HG03108 (cell line): ENCODE measurements around the gene INAVA.
"Not testable (repeated sequence)": the region's sequence is repeated elsewhere in the genome, so short reads cannot be mapped to it uniquely, and the experiment has no call there.

ENCODE experiments used
- ATAC-seq: cut with Tn5 transposase; IDR thresholded peaks from one replicate; pipeline ENCODE4 v1.9.1; 2021; ENCODE audit warnings: moderate library complexity; ENCODE audit not compliant: unreplicated experiment

INAVA gene

DNA sequence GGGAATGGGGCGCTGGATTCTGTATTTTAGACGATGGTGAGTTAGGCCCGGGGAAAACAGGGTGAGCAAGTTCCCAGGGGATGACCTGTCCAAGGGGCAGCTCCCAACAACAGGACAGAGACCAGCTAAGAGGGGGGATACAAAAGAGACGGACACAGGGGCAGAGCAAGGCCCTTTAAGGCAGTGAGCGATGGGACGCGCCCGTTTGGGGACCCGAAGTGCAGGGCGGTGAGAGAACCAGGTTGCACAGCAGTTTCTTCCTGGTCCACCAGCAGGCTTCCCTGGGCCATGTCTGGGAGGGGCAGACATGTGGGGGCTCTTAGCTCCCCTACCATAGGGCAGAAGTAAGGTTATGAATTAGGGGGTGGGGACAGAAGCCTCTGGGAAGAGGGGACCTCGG lies 22.0 kb downstream of the INAVA start:
- ATAC-seq, result no peak

DNA sequence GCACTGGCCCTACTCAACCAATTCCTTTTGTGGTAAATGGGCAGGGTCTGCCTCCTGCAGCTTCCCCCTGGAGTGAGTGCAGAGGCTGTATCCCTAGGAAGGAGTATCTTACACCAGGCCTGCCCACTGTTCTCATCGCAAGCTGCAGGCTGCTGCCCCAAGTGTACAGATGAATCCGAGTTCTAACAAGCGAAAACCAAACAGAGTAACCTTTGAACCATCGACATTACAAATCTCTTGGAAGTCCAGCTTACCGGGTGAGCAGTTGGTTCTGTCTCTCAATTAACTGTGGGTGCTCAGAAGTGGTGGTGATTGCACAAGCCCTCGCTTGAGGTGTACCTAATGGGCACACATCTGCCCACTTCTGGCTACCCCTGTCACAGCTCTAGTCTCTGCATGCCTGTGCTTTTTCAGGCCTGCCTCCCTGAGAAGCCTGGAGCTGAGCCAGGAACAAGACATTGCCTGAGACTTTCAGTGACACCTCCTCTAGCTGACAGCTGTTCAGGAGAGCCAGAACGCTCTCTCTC lies 22.7 kb downstream of the INAVA start:
- ATAC-seq, result no peak

- no peak for ATAC-seq
Observed at GRCh38 chr1:200918006-200918405, 23.3 kb downstream of the INAVA start.

GRCh38 chr1:200919386-200919785 lies 24.7 kb downstream of the INAVA start:
- ATAC-seq, result no peak

GRCh38 chr1:200921571-200922110 lies 26.9 kb downstream of the INAVA start:
- ATAC-seq, result no peak

GRCh38 chr1:200922406-200922805 lies 27.7 kb downstream of the INAVA start:
- no peak for ATAC-seq

- no peak for ATAC-seq
Observed at GRCh38 chr1:200923601-200924000, 28.9 kb downstream of the INAVA start.

DNA sequence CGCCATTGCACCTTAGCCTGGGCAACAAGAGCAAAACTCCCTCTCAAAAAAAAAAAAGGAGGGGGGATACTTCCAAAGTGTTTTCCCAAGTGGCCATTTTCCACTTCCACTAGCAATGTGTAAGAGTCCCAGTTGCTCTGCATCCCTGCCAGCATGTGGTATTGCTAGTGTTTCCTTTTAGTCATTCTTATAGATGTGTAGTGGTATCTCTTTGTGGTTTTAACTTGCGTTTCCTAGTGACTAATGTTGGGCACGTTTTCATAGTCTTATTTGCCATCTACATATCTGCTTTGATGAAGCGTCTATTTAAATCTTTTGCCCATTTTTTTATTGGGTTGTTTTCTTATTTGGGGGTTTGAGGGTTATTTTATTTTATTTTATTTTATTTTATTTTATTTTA lies 31.1 kb downstream of the INAVA start:
- ATAC-seq, result no peak

DNA sequence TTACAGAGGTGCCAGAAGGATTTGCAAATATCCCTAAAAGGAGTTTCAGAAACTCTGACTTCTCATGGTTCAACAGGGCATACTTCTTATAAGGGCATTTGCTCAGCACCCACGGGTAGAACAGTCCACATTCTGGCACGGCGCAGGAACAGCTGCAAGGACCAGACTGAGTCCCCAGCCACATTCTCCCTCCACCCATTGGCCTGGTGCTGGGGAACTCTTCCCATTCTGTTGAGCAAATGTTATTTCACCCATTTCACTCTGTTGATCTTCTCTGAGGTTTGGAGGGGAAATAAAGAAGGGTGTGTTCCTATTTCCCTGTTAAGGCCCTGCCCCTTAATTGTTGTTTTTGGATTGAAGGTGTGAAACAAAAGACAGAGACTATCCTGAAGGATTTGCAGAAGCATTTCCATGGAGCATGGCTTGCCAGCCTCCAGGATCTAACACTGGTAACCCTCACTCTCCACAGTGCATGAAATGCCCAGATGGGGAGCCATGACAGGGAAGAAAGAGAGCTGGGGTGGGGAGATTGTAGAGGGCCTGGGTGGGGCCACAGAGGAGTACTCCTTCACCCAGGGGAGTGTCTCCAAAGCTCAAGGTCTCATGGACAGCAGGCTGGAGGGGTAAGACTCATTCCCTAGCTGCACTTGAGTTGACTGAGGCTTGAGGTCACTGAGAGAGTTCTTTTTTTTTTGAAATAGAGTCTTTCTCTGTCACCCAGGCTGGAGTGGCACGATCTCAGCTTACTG lies 35.0 kb downstream of the INAVA start:
- ATAC-seq, result no peak

GRCh38 chr1:200930285-200930684 lies 35.6 kb downstream of the INAVA start:
- not testable (repeated sequence) for ATAC-seq

- no peak for ATAC-seq
Observed at GRCh38 chr1:200931776-200932175, 37.1 kb downstream of the INAVA start.

DNA sequence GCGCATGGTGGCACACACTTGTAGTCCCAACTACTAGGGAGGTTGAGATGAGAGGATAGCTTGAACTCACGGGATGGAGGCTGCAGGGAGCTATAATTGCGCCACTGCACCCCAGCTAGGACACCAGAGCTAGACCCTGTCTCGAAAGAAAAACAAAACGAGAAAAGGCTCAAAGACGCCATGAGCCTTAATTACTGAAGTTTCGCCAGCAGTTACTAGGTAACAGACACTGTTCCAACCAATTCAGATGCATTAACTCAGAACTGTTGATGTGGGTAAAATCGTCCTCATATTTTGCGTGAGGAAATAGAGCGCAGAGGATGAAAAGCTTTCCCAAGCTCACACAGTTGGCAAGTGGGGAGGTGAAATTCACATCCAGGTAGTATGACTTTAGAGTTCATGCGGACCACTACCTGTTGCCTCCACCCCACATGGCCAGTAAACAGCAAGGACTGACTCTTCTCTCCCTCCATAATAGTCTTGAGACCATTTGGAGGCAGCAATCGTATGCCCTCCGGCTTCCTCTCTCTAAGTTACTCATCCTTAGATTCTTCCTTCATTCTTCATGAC lies 40.1 kb downstream of the INAVA start:
- no peak for ATAC-seq

GRCh38 chr1:200935286-200935962 lies 40.7 kb downstream of the INAVA start:
- ATAC-seq, result not testable (repeated sequence)

- no peak for ATAC-seq
Observed at GRCh38 chr1:200938955-200939354, 44.3 kb downstream of the INAVA start.

DNA sequence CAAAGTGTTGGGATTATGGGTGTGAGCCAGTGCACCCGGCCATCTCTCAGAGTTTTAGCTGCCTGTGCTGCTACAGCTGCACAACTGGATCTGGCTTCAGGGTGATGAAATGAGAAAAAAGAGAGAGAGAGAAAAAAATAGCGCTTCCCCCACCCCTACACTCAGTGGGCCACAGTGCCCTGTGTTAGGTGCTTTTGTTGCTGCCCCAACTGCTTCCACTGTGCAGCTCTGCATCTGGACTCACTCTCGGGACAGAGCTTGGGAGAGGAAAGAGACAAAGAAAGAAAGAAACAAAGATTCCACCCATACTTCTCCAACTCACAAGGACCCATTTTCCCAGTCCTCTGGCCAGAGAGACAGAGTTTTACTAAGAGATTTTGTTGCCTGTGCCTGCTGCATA lies 50.4 kb downstream of the INAVA start:
- ATAC-seq, result no peak

- no peak for ATAC-seq
Observed at GRCh38 chr1:200947059-200947566, 52.4 kb downstream of the INAVA start.

DNA sequence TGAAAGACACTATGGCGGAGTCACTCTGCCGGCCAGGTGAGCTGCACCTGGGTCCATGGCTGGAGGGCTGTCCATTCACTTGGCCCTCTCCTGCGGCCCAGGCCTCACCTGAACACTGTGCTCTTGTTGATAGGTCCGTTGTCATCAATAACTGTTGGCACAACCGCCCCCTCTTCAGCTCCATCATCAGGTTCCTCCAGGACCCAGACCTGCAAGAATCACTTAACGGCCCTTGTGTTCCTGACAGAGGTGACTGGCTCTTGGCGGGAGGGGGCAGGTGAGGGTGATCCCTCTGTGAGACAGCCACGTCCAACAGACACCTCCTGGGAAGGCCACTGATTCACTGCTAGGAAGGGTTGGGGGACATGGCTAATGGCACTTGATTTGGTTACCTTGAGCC lies 54.9 kb downstream of the INAVA start:
- no peak for ATAC-seq

DNA sequence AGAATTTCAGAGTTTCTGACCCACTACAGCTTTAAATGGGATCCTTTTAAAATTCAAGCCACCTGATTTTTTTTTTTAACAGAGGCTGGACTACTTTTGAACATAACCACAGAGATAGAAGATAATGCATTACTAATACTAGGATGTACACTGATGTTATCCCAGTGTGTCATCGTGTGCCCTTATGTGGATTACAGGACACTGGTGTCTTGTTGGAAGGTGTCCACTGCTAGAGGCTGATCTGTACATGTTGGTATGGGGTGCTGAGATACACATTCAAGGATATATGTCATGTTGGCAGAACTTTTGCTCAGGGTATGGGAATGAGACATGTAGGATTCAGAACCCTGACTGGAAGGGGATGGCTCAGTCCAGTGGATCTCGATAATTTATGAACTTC lies 56.3 kb downstream of the INAVA start:
- ATAC-seq, result no peak

- ATAC-seq, result no peak
Observed at GRCh38 chr1:200954434-200954833, 59.7 kb downstream of the INAVA start.

GRCh38 chr1:200958597-200958996 lies 63.9 kb downstream of the INAVA start:
- ATAC-seq, result no peak

DNA sequence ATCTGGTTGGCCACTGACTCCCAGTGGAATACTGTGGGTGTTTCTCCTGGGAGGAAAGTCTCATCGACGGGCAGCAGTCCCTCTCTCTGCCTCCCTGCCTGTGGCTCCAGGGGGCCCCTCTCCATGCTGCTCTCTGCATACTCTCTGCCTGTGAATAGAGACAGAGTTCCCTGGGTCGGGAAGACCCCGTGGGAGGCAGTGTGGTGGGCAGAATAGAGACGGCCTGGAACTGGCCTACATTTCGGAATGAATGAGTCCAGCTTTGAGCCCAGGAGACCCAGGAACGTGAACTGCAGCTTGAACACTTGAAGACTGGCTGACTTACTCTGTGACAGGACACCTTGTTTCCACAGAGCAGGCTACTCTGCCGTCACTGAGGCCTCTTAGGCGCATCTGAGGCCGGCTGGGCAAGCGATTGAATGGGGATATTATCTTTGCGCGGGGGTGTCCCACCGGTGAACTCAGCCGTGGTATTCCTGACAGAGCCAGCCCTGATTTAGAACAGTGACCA lies 64.8 kb downstream of the INAVA start:
- no peak for ATAC-seq
